Neural crest cell (in vitro differentiated cells): ENCODE data around the gene L3MBTL2. TPM values are rescaled to one million over a fixed set of nuclear protein-coding genes. Genes with fewer than 3 reads are reported as not detected.

Source experiments
- DNase-seq: peaks from one replicate; pipeline ENCODE4 v3.0.0; 2021; ENCODE audit warnings: low read depth, mixed read lengths, low spot score
- H3K27ac Mint-ChIP-seq: one replicate; pipeline ENCODE4 v1.8.0; 2021; ENCODE audit warnings: mild to moderate bottlenecking, mixed read lengths; ENCODE audit not compliant: unreplicated experiment
- H3K27me3 Mint-ChIP-seq: 2 replicates; pipeline ENCODE4 v1.8.0; 2021; ENCODE audit warnings: low read depth, mild to moderate bottlenecking, mixed read lengths
- H3K36me3 Mint-ChIP-seq: 2 replicates; pipeline ENCODE4 v1.8.0; 2021; ENCODE audit warnings: low read depth, mild to moderate bottlenecking, mixed read lengths
- H3K4me1 Mint-ChIP-seq: 2 replicates; pipeline ENCODE4 v1.8.0; 2021; ENCODE audit warnings: mixed read lengths
- H3K4me3 Mint-ChIP-seq: one replicate; pipeline ENCODE4 v1.8.0; 2021; ENCODE audit warnings: mild to moderate bottlenecking, mixed read lengths
- H3K9me3 Mint-ChIP-seq: 2 replicates; pipeline ENCODE4 v1.8.0; 2021; ENCODE audit warnings: mixed read lengths
- microRNA-seq: library from miRNA; unstranded; fragments of <30 nt; microRNA quantifications from one replicate; pipeline ENCODE4, GENCODE V29; 2020
- total RNA-seq: library from RNA; stranded (reverse); gene quantifications from 2 replicates; pipeline ENCODE4 v1.2.1, GENCODE V29; 2021
- TF ChIP-seq, protein P1 (sequence below): fragments of 200-600 bp; sonication (generic); conservative IDR thresholded peaks from 2 replicates; pipeline ENCODE4 v1.5.0; 2021; ENCODE audit warnings: antibody characterized with exemption, mild to moderate bottlenecking

The L3MBTL2 gene
- total RNA-seq, 1 donor from 2014 or later = 32.3 TPM

DNA sequence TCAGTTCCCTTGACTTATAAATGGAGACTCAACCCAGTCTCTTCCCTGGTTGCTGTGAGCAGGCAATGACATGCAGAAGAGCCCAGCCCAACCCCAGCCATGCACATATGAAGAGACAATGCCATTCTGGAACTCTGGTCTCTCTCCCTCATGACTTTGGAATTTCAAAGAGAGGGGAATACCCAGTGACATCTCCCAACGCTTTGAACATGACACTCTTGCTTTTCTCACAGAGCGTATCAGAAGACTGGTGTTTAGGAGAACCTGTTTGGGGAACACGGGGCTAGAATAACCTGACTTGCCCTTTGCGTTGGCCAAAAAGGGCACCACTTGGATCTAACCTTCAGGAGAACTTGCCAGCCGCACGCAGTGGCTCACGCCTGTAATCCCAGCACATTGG lies 68.0 kb downstream of the L3MBTL2 start:
- H3K27ac Mint-ChIP-seq = no peak overlapping the region
- TF ChIP-seq, protein P1, sequence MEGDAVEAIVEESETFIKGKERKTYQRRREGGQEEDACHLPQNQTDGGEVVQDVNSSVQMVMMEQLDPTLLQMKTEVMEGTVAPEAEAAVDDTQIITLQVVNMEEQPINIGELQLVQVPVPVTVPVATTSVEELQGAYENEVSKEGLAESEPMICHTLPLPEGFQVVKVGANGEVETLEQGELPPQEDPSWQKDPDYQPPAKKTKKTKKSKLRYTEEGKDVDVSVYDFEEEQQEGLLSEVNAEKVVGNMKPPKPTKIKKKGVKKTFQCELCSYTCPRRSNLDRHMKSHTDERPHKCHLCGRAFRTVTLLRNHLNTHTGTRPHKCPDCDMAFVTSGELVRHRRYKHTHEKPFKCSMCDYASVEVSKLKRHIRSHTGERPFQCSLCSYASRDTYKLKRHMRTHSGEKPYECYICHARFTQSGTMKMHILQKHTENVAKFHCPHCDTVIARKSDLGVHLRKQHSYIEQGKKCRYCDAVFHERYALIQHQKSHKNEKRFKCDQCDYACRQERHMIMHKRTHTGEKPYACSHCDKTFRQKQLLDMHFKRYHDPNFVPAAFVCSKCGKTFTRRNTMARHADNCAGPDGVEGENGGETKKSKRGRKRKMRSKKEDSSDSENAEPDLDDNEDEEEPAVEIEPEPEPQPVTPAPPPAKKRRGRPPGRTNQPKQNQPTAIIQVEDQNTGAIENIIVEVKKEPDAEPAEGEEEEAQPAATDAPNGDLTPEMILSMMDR = no peak
- H3K9me3 Mint-ChIP-seq = no peaks in the 10 kb centered on the region
- H3K27me3 Mint-ChIP-seq = no peaks in the 10 kb centered on the region
- no peak for DNase-seq
- H3K4me3 Mint-ChIP-seq = no peak overlapping the region
- no peaks in the 10 kb centered on the region for H3K4me1 Mint-ChIP-seq
- H3K36me3 Mint-ChIP-seq = peaks cover 18% of the 10 kb centered on the region

DNA sequence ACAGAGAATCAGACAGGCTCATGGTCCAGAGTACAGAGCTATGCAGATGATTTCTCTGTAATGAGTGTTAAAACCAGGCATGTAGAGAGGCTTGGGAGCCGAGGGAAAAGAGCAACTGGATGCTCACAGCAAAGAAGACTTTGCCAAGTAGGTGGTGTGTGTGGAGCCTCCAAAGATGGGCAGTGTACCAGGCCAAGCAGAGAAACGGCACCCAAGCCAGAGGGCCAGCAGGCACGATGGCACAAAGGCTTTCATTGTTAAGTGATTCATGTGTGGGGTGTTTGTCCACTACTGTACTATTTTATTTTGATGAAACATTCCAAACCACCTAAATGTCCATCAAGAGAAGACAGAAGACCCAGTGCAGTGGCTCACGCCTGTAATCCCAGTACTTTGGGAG lies 69.7 kb downstream of the L3MBTL2 start:
- H3K4me1 Mint-ChIP-seq = no peaks in the 10 kb centered on the region
- H3K27me3 Mint-ChIP-seq = no peaks in the 10 kb centered on the region
- H3K4me3 Mint-ChIP-seq = no peak overlapping the region
- TF ChIP-seq, protein P1 = no peak
- no peak overlapping the region for H3K27ac Mint-ChIP-seq
- DNase-seq = no peak
- H3K9me3 Mint-ChIP-seq = no peaks in the 10 kb centered on the region
- peaks cover 18% of the 10 kb centered on the region for H3K36me3 Mint-ChIP-seq

DNA sequence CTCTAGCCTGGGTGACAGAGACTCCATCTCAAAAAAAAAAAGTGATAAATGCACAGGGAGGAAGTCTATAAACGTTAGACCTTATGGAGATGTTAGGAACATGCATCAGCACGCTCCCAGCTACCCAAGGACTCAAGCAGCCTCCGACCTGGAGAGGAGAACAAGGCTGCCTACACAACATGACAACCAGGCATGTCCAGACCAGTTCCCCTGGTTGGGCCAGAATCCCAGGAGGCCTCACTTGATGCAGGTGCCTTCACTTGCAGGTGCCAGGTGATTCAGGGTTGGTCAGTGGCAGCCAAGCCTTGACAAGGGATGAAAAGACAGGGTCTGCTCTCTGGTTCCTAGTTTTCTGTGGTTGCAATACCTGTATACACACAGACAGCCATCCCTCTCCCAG lies 75.0 kb downstream of the L3MBTL2 start:
- Mint-ChIP-seq H3K4me1 (peaks cover 16% of the 10 kb centered on the region), H3K27me3 (no peaks in the 10 kb centered on the region), H3K9me3 (no peaks in the 10 kb centered on the region), H3K36me3 (peaks cover 19% of the 10 kb centered on the region), H3K27ac (no peak overlapping the region), H3K4me3 (no peak overlapping the region)
- DNase-seq = no peak
- TF ChIP-seq, protein P1 = no peak

DNA sequence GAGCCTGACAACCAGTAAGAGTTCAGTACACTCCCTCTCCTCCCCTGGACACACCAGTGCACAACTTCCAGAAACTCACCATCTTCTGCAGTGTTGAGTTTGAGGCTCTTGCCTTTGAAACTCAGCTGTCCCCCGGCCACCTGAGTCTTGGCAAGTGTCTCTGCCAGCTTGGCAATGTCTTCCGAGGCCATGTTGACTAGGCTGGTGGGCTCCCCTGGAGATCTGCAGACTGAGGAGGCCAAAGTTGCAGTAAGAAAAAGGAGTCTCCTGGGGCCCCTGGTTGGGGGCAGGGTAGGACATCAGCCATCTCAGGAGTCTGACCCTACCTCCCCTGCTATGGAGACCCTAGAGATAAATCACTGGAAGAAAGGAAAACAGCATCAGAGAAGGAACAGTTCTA lies 75.7 kb downstream of the L3MBTL2 start:
- Mint-ChIP-seq H3K9me3 (no peaks in the 10 kb centered on the region), H3K36me3 (peaks cover 19% of the 10 kb centered on the region), H3K27ac (no peak overlapping the region)

More for the DNA sequence above, 75.7 kb downstream of the L3MBTL2 start:
- Mint-ChIP-seq H3K4me3 (no peak overlapping the region), H3K27me3 (no peaks in the 10 kb centered on the region), H3K4me1 (peaks cover 19% of the 10 kb centered on the region)
- TF ChIP-seq, protein P1 = no peak
- DNase-seq = no peak

Small RNAs within 50 kb of the gene (microRNA-seq; reads per million reads assigned to microRNA genes)
- gene MIR6889 = 3.0 reads per million

Other genes starting within 250 kb of the L3MBTL2 start
- 89.2 and 93.1 TPM in 2 replicates for gene EP300, start 112.7 kb upstream of the L3MBTL2 start, total RNA-seq
- gene CHADL, start 35.6 kb downstream of the L3MBTL2 start, total RNA-seq = 0.61 and 1.8 TPM in 2 replicates
- gene RANGAP1, start 80.9 kb downstream of the L3MBTL2 start, total RNA-seq = 118 and 121 TPM in 2 replicates
- 83.8 and 84.3 TPM in 2 replicates for gene ZC3H7B, start 96.2 kb downstream of the L3MBTL2 start, total RNA-seq
- 9.3 and 13.6 TPM in 2 replicates for gene TEF, start 176.6 kb downstream of the L3MBTL2 start, total RNA-seq
- gene TOB2, start 241.5 kb downstream of the L3MBTL2 start, total RNA-seq = 47.7 and 50.8 TPM in 2 replicates